ENCODE results near the gene KPNA2.
A peak's percentile ranks its signal among the peaks of the same experiment; 100 is the strongest.
"Not testable (repeated sequence)": the region's sequence is repeated elsewhere in the genome, so short reads cannot be mapped to it uniquely, and the experiment has no call there.

KPNA2 gene

GRCh38 chr17:68034452-68034776 lies 1.1 kb upstream of the KPNA2 start:
- Histone ChIP-seq H3K27ac (no peak overlapping the region), H3K9ac (no peak overlapping the region; a peak in 2 of 22 replicates), H3K36me3 (peaks cover 22 to 29% (median 26%) of the 10 kb centered on the region in 11 experiments), H3K4me1 (peaks cover 18 to 28% (median 23%) of the 10 kb centered on the region in 10 experiments), H3K9me3 (replicated peaks in 1 of 11) (no peaks in the 10 kb centered on the region), H3K4me3 (no peak overlapping the region), H3K27me3 (no peaks in the 10 kb centered on the region), H4K20me1 (peaks cover 0 to 39% (median 34%) of the 10 kb centered on the region in 11 experiments; a peak in 17 of 22 replicates), H3K4me2 (peak overlapping the region in 5 of 11 experiments; percentile 21 to 68 (median 62); a peak in 8 of 22 replicates)
- TF ChIP-seq Cebpa-rat (IDR thresholded peaks at IDR 0.05) = no peak

DNA sequence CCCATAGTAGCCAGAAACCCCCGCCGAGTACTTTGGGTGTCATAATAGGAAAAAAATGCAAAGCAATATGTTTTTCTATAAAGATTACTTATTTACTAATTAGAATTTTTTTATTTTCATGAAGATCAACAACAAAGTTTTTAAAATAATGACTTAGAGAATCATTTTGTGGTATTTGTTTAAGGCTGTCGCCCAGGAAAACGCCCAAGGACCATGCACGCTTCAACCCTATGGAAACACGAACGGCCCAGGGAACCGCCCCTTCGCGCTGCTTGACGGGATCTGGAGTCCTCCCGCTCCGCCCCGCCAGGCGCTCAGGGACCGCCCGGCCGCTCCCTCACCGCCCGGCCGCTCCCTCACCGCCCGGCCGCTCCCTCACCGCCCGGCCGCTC lies 408 bp upstream of the KPNA2 start:
- peak overlapping the region in 8 of 10 experiments; percentile 10 to 43 (median 28); a peak in 10 of 20 replicates for H3K4me3 ChIP-seq
- H4K20me1 ChIP-seq = peaks cover 0 to 46% (median 41%) of the 10 kb centered on the region in 11 experiments; a peak in 17 of 22 replicates
- no peak for TF ChIP-seq Cebpa-rat (IDR thresholded peaks at IDR 0.05)

DNA sequence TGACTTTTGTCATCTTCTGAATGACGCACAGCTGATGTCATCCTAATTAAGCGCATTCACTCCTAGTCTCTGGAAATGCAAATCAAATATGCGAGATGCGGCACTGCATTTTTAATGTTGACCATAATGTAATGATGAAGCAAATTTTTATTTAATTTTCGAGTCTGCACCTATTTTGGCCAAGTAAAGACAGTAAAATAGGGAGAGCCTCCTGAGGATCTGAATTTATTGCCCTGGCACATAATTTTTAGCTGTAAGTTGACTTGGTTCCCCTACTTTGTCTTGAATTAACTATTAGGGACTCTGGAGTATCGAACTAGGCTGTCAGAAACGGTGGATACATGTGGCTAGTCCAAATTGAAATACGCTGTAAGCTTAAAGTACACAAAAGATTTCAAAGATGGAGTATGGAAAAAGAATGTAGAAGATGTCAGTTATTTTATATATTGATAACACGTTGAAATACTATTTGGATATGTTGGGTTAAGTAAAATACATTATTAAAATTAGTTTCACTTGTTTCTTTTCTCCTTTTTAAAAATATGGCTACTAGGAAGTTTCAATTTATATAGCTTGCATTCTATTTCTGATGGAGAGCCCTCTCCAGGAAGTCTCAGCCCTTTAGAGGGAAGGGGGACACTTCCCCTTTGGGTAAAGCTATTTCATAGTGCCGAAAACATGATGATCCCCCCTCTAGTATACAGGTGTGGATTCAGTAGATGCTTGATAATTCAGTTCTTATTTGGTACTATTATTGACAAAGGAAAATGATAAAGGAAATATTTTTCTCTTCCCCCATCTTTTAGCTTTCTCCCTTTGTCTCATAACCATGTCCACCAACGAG lies 991 bp downstream of the KPNA2 start:
- peak overlapping the region; percentile 86 to 99 (median 96) for H3K9ac ChIP-seq
- peaks cover 43 to 50% (median 47%) of the 10 kb centered on the region in 11 experiments for H3K36me3 ChIP-seq

More for the DNA sequence above, 408 bp upstream of the KPNA2 start:
- H3K36me3 ChIP-seq = peaks cover 29 to 36% (median 33%) of the 10 kb centered on the region in 11 experiments
- H3K9me3 ChIP-seq (replicated peaks in 1 of 11) = no peaks in the 10 kb centered on the region
- peak overlapping the region; percentile 21 to 78 (median 55); a peak in 19 of 22 replicates for H3K4me2 ChIP-seq
- no peaks in the 10 kb centered on the region for H3K27me3 ChIP-seq
- peak overlapping the region in 1 of 11 experiments; percentile 37; a peak in 5 of 22 replicates for H3K9ac ChIP-seq
- H3K4me1 ChIP-seq = peaks cover 18 to 28% (median 23%) of the 10 kb centered on the region in 10 experiments
- H3K27ac ChIP-seq = peak overlapping the region in 1 of 11 experiments; percentile 23; a peak in 1 of 22 replicates

GRCh38 chr17:68047153-68047846 lies 11.8 kb downstream of the KPNA2 start:
- H3K36me3 ChIP-seq = peaks cover 50 to 69% (median 59%) of the 10 kb centered on the region in 11 experiments

More for the DNA sequence above, 991 bp downstream of the KPNA2 start:
- peaks cover 18 to 28% (median 23%) of the 10 kb centered on the region in 10 experiments for H3K4me1 ChIP-seq
- no peak for TF ChIP-seq Cebpa-rat (IDR thresholded peaks at IDR 0.05)
- no peaks in the 10 kb centered on the region for H3K27me3 ChIP-seq
- peak overlapping the region; percentile 70 to 94 (median 85) for H3K4me2 ChIP-seq
- peak overlapping the region; percentile 86 to 99 (median 96) for H3K4me3 ChIP-seq
- no peaks in the 10 kb centered on the region for H3K9me3 ChIP-seq (replicated peaks in 1 of 11)
- peak overlapping the region; percentile 66 to 98 (median 95) for H3K27ac ChIP-seq
- H4K20me1 ChIP-seq = peaks cover 0 to 60% (median 55%) of the 10 kb centered on the region in 11 experiments; a peak in 17 of 22 replicates

GRCh38 chr17:68047890-68048542 lies 12.5 kb downstream of the KPNA2 start:
- not testable (repeated sequence) for H3K9ac ChIP-seq; H3K4me3 ChIP-seq; H3K27me3 ChIP-seq; H3K9me3 ChIP-seq (replicated peaks in 1 of 11)
- H3K27ac ChIP-seq = peak overlapping the region in 2 of 11 experiments; percentile 10 to 16; a peak in 1 of 22 replicates
- H4K20me1 ChIP-seq = peaks cover 0 to 40% (median 21%) of the 10 kb centered on the region in 11 experiments; a peak in 15 of 22 replicates
- peaks cover 22 to 59% (median 43%) of the 10 kb centered on the region in 10 experiments for H3K4me1 ChIP-seq
- peak overlapping the region in 10 of 11 experiments; percentile 0 to 62 (median 50); a peak in 9 of 22 replicates for H3K4me2 ChIP-seq
- peaks cover 42 to 62% (median 51%) of the 10 kb centered on the region in 11 experiments for H3K36me3 ChIP-seq

More at GRCh38 chr17:68047153-68047846, 11.8 kb downstream of the KPNA2 start:
- Histone ChIP-seq H4K20me1 (peaks cover 0 to 48% (median 25%) of the 10 kb centered on the region in 11 experiments; a peak in 15 of 22 replicates), H3K4me2 (peak overlapping the region; percentile 3 to 62 (median 51); a peak in 19 of 22 replicates), H3K27ac (peak overlapping the region in 2 of 11 experiments; percentile 2 to 10; a peak in 2 of 22 replicates), H3K4me3 (no peak overlapping the region), H3K9me3 (replicated peaks in 1 of 11) (peaks cover 0 to 9% (median 0%) of the 10 kb centered on the region in 11 experiments; a peak in 3 of 22 replicates), H3K4me1 (peaks cover 22 to 59% (median 43%) of the 10 kb centered on the region in 10 experiments), H3K9ac (peak overlapping the region in 1 of 11 experiments; percentile 26; a peak in 1 of 22 replicates), H3K27me3 (no peaks in the 10 kb centered on the region)
- TF ChIP-seq Cebpa-rat (IDR thresholded peaks at IDR 0.05) = peak in 1 of 11 experiments; percentile 16; a peak in 1 of 22 replicates

GRCh38 chr17:68048996-68049395 lies 13.5 kb downstream of the KPNA2 start:
- Histone ChIP-seq H3K27me3 (no peaks in the 10 kb centered on the region), H4K20me1 (peaks cover 0 to 31% (median 14%) of the 10 kb centered on the region in 11 experiments; a peak in 15 of 22 replicates), H3K4me2 (0 out of 22 replicates have a peak overlapping the region, but pooled peaks of 1 of the 11 experiments have one; percentile 39), H3K4me1 (peaks cover 22 to 59% (median 43%) of the 10 kb centered on the region in 10 experiments), H3K9ac (no peak overlapping the region), H3K9me3 (replicated peaks in 1 of 11) (peaks cover 0 to 9% (median 0%) of the 10 kb centered on the region in 11 experiments; a peak in 3 of 22 replicates), H3K27ac (no peak overlapping the region), H3K36me3 (peaks cover 33 to 52% (median 42%) of the 10 kb centered on the region in 11 experiments), H3K4me3 (no peak overlapping the region)
- no peak for TF ChIP-seq Cebpa-rat (IDR thresholded peaks at IDR 0.05)

GRCh38 chr17:68049812-68050437 lies 14.4 kb downstream of the KPNA2 start:
- Histone ChIP-seq H3K36me3 (peaks cover 23 to 43% (median 32%) of the 10 kb centered on the region in 11 experiments), H3K27ac (peak overlapping the region in 1 of 11 experiments; percentile 21; a peak in 1 of 22 replicates), H4K20me1 (peaks cover 0 to 23% (median 10%) of the 10 kb centered on the region in 11 experiments; a peak in 15 of 22 replicates), H3K4me1 (peaks cover 25 to 58% (median 46%) of the 10 kb centered on the region in 10 experiments), H3K4me2 (peak overlapping the region in 6 of 11 experiments; percentile 3 to 50 (median 38); a peak in 12 of 22 replicates)
- H3K4me3 ChIP-seq; H3K9me3 ChIP-seq (replicated peaks in 1 of 11); H3K27me3 ChIP-seq; H3K9ac ChIP-seq: not testable (repeated sequence)

DNA sequence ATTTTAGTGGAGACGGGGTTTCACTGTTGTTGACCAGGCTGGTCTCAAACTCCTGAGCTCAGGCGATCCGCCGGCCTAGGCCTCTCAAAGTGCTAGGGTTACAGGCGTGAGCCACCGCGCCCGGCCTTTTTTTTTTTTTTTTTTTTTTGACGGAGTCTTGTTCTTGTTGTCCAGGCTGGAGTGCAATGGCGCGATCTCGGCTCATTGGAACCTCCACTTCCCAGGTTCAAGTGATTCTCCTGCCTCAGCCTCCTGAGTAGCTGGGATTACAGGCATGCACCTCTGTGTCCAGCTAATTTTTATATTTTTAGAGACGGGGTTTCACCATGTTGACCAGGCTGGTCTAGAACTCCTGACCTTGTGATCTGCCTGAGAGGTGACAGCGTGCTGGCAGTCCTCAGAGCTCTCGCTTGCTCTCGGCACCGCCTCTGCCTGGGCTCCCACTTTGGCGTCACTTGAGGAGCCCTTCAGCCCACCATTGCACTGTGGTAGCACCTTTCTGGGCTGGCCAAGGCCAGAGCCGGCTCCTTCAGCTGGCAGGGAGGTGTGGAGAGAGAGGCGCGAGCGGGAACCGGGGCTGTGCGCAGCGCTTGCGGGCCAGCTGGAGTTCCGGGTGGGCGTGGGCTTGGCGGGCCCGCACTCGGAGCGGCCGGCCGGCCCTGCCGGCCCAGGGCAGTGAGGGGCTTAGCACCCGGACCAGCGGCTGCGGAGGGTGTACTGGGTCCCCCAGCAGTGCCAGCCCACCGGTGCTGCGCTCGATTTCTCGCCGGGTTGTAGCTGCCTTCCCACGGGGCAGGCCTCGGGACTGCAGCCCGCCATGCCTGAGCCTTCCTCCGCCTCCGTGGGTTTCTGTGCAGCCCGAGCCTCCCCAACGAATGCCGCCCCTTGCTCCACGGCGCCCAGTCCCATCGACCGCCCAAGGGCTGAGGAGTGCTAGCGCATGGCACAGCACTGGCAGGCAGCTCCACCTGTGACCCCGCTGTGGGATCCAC lies 16.1 kb downstream of the KPNA2 start:
- not testable (repeated sequence) for H3K27me3 ChIP-seq, H3K4me2 ChIP-seq
- H3K36me3 ChIP-seq = peaks cover 7 to 26% (median 15%) of the 10 kb centered on the region in 11 experiments

More for the DNA sequence above, 16.1 kb downstream of the KPNA2 start:
- H3K9ac ChIP-seq; H3K4me3 ChIP-seq; H3K9me3 ChIP-seq (replicated peaks in 1 of 11); H3K27ac ChIP-seq: not testable (repeated sequence)
- peaks cover 0 to 14% (median 4%) of the 10 kb centered on the region in 11 experiments; a peak in 10 of 22 replicates for H4K20me1 ChIP-seq
- peaks cover 24 to 41% (median 35%) of the 10 kb centered on the region in 10 experiments for H3K4me1 ChIP-seq
